DOHH2 (cell line): ENCODE data around the gene CCNF.
A peak's percentile ranks its signal among the peaks of the same experiment; 100 is the strongest.

ENCODE experiments used
- H3F3A ChIP-seq: fragments of 200-600 bp; sonication (generic), shearing (Covaris generic); 2 replicates; pipeline ENCODE4 v1.6.0; 2016; ENCODE audit warnings: antibody characterized with exemption, mild to moderate bottlenecking; ENCODE audit not compliant: control insufficient read depth, insufficient read depth
- H3K27ac ChIP-seq: fragments of 200-600 bp; sonication (generic); 2 replicates; pipeline ENCODE4 v1.5.1; 2014; ENCODE audit warnings: low read depth, mild to moderate bottlenecking, low read length, moderate library complexity
- H3K27me3 ChIP-seq: fragments of 200-600 bp; sonication (generic); 2 replicates; pipeline ENCODE4 v1.6.1; 2014; ENCODE audit warnings: mild to moderate bottlenecking, low read length, mixed read lengths; ENCODE audit not compliant: control insufficient read depth
- H3K36me3 ChIP-seq: fragments of 200-600 bp; sonication (generic); 2 replicates; pipeline ENCODE4 v1.6.1; 2014; ENCODE audit warnings: mild to moderate bottlenecking, low read length, moderate library complexity, mixed read lengths; ENCODE audit not compliant: control insufficient read depth
- H3K4me1 ChIP-seq: fragments of 200-600 bp; sonication (generic); 2 replicates; pipeline ENCODE4 v1.6.1; 2014; ENCODE audit warnings: mild to moderate bottlenecking, low read length, mixed read lengths; ENCODE audit not compliant: control insufficient read depth
- H3K4me2 ChIP-seq: fragments of 200-600 bp; sonication (generic); 2 replicates; pipeline ENCODE4 v1.6.0; 2014; ENCODE audit warnings: mild to moderate bottlenecking, low read length, moderate library complexity
- H3K4me3 ChIP-seq: fragments of 200-600 bp; sonication (generic); 2 replicates; pipeline ENCODE4 v1.5.1; 2014; ENCODE audit warnings: mild to moderate bottlenecking, low read length, mixed read lengths
- H3K79me2 ChIP-seq: fragments of 200-600 bp; sonication (generic); 2 replicates; pipeline ENCODE4 v1.6.1; 2014; ENCODE audit warnings: mild to moderate bottlenecking, low read length, mixed read lengths; ENCODE audit not compliant: control insufficient read depth
- H3K9me2 ChIP-seq: fragments of 200-600 bp; sonication (generic); replicated peaks from 2 replicates; pipeline ENCODE4 v1.6.1; 2014; ENCODE audit warnings: mild to moderate bottlenecking, low read length, mixed read lengths; ENCODE audit not compliant: control insufficient read depth
- H3K9me3 ChIP-seq: fragments of 200-600 bp; sonication (generic); 2 replicates; pipeline ENCODE4 v1.6.1; 2014; ENCODE audit warnings: antibody characterized with exemption, low read length, mixed read lengths; ENCODE audit not compliant: control insufficient read depth, insufficient read depth
- H4K20me1 ChIP-seq: fragments of 200-600 bp; sonication (generic); 2 replicates; pipeline ENCODE4 v1.6.0; 2014; ENCODE audit warnings: low read depth, mild to moderate bottlenecking, antibody characterized with exemption, low read length, moderate library complexity; ENCODE audit not compliant: control insufficient read depth, insufficient read depth
- EZH2phosphoT487 ChIP-seq: fragments of 200-600 bp; sonication (generic); IDR thresholded peaks from 2 replicates; pipeline ENCODE4 v1.6.1; 2017; ENCODE audit warnings: borderline replicate concordance, mild to moderate bottlenecking, antibody characterized with exemption, low read length, moderate library complexity, mixed read lengths
- TF ChIP-seq, protein P1 (sequence below): fragments of 200-600 bp; sonication (generic); IDR thresholded peaks from one replicate; pipeline ENCODE4 v1.5.1; 2014; ENCODE audit warnings: antibody characterized with exemption, mild to moderate bottlenecking, low read depth, low read length; ENCODE audit not compliant: poor library complexity, severe bottlenecking

The CCNF gene

DNA sequence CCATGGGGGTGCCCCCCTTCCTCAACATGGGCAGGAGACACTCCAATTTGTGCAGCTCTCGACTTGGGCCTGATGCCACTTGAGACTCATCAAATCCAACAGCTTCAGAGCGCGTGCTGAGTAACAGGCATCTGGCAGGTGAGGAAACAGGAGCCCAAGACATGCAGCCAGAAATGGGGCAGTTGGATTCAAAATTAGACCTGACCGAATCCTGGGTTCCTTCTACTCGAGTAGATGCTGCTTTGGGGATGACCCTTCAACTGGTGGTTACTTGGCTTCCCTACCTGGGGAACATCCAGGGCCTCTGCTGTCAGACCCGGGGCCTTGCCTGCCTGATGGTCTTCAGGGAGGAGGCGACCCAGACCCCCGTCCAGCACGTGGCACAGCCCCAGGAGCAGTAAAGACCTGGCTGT, 41.4 kb downstream of the CCNF start:
- Histone ChIP-seq H3K27ac (peak overlapping the region; percentile 95), H3K4me1 (peaks cover 75% of the 10 kb centered on the region), H4K20me1 (0 out of 2 replicates have a peak, but pooled peaks cover under 1% of the 10 kb centered on the region), H3K4me3 (peak overlapping the region; percentile 81), H3K9me2 (no peaks in the 10 kb centered on the region), H3K4me2 (peak overlapping the region; percentile 92), H3K27me3 (no peaks in the 10 kb centered on the region), H3K36me3 (peaks cover 5% of the 10 kb centered on the region; the same call in 1 of the 2 replicates), H3K9me3 (no peaks in the 10 kb centered on the region), H3F3A (peaks cover 20% of the 10 kb centered on the region), H3K79me2 (peaks cover 28% of the 10 kb centered on the region)
- TF ChIP-seq, protein P1, sequence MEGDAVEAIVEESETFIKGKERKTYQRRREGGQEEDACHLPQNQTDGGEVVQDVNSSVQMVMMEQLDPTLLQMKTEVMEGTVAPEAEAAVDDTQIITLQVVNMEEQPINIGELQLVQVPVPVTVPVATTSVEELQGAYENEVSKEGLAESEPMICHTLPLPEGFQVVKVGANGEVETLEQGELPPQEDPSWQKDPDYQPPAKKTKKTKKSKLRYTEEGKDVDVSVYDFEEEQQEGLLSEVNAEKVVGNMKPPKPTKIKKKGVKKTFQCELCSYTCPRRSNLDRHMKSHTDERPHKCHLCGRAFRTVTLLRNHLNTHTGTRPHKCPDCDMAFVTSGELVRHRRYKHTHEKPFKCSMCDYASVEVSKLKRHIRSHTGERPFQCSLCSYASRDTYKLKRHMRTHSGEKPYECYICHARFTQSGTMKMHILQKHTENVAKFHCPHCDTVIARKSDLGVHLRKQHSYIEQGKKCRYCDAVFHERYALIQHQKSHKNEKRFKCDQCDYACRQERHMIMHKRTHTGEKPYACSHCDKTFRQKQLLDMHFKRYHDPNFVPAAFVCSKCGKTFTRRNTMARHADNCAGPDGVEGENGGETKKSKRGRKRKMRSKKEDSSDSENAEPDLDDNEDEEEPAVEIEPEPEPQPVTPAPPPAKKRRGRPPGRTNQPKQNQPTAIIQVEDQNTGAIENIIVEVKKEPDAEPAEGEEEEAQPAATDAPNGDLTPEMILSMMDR = no peak
- no peak for TF ChIP-seq EZH2phosphoT487

DNA sequence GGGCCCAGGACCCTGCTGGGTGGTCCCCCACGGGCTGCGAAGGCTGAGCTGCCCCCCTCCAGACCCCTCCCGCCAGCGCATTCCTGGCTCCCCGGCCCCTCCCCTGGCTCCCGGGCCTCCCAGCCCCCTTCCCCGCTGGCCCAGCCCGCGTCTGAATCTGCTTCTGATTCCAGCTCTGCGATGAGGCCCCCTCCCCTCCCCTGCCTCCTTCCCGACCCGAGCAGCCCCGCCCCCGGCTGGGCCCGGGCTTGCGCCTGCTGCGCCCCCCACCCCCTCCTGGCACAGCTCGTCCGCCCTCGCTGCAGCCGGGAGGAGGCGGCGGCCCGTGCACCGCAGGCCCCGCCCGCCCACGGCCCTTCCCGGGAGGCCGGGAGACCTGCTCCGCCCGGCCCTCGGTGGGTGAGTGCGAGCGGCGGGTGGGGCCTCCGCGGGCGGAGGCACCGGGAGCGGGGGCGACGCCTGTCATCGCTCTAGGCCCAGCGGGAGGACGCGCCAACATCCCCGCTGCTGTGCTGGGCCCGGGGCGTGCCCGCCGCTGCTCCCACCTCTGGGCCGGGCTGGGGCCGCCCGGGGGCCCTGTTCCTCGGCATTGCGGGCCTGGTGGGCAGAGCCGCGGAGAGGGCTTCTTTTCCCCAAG, 41.9 kb downstream of the CCNF start, which contains the start of gene NTN3:
Gene NTN3, plus strand, starts transcription at position 282 of the 637 bp plus-strand sequence. CDS start 405 bp downstream, outside the sequence.
- Histone ChIP-seq H3K9me2 (no peaks in the 10 kb centered on the region), H4K20me1 (peaks cover 5% of the 10 kb centered on the region; the same call in 1 of the 2 replicates), H3K79me2 (peaks cover 33% of the 10 kb centered on the region), H3K27me3 (no peaks in the 10 kb centered on the region), H3K9me3 (no peaks in the 10 kb centered on the region), H3K4me1 (peaks cover 76% of the 10 kb centered on the region), H3K27ac (peak within 1 kb of the TSS; percentile 95), H3K4me3 (peak within 1 kb of the TSS; percentile 81), H3K4me2 (peak within 1 kb of the TSS; percentile 92), H3F3A (peaks cover 15% of the 10 kb centered on the region), H3K36me3 (peaks cover 5% of the 10 kb centered on the region; the same call in 1 of the 2 replicates)
- TF ChIP-seq EZH2phosphoT487 = no peak
- TF ChIP-seq, protein P1 = no peak

DNA sequence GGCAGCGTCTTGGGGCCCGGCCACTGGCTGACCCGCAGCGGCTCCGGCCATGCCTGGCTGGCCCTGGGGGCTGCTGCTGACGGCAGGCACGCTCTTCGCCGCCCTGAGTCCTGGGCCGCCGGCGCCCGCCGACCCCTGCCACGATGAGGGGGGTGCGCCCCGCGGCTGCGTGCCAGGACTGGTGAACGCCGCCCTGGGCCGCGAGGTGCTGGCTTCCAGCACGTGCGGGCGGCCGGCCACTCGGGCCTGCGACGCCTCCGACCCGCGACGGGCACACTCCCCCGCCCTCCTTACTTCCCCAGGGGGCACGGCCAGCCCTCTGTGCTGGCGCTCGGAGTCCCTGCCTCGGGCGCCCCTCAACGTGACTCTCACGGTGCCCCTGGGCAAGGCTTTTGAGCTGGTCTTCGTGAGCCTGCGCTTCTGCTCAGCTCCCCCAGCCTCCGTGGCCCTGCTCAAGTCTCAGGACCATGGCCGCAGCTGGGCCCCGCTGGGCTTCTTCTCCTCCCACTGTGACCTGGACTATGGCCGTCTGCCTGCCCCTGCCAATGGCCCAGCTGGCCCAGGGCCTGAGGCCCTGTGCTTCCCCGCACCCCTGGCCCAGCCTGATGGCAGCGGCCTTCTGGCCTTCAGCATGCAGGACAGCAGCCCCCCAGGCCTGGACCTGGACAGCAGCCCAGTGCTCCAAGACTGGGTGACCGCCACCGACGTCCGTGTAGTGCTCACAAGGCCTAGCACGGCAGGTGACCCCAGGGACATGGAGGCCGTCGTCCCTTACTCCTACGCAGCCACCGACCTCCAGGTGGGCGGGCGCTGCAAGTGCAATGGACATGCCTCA, 42.6 kb downstream of the CCNF start:
- Histone ChIP-seq H3K79me2 (peaks cover 40% of the 10 kb centered on the region), H3F3A (peaks cover 13% of the 10 kb centered on the region), H3K4me3 (peak overlapping the region; percentile 81), H3K36me3 (peaks cover 5% of the 10 kb centered on the region; the same call in 1 of the 2 replicates), H4K20me1 (peaks cover 11% of the 10 kb centered on the region; the same call in 1 of the 2 replicates), H3K27ac (peak overlapping the region; percentile 95), H3K9me3 (no peaks in the 10 kb centered on the region), H3K27me3 (no peaks in the 10 kb centered on the region), H3K9me2 (no peaks in the 10 kb centered on the region), H3K4me2 (peak overlapping the region; percentile 92), H3K4me1 (peaks cover 78% of the 10 kb centered on the region)
- TF ChIP-seq EZH2phosphoT487 = no peak
- TF ChIP-seq, protein P1 = no peak
